GM12874 (cell line): Measurements from ENCODE around the gene STRN3.

Experiments used
- TF ChIP-seq, protein P1 (sequence below): IDR thresholded peaks from 2 replicates; pipeline ENCODE4 v1.5.1; 2011; ENCODE audit warnings: low read depth, mild to moderate bottlenecking, control low read depth, low read length, moderate library complexity; ENCODE audit not compliant: insufficient read depth

Gene STRN3

DNA sequence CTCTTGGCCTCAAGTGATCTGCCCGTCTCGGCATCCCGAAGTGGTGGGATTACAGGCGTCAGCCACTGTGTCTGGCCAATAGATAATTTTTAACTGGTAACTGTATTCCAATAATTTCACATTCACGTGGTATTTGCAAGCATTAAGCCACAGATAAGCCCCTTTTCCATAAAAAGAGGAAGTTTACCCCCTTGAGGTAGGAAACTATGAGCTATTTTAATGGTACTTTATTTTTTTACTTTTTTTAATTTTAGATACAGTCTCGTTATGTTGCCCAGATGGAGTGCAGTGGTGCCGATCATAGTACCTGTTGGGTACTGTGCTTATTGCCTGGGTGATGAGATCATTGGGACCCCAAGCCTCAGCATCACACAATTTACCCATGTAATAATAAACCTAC is 43.6 kb downstream of the STRN3 start:
- TF ChIP-seq, protein P1, sequence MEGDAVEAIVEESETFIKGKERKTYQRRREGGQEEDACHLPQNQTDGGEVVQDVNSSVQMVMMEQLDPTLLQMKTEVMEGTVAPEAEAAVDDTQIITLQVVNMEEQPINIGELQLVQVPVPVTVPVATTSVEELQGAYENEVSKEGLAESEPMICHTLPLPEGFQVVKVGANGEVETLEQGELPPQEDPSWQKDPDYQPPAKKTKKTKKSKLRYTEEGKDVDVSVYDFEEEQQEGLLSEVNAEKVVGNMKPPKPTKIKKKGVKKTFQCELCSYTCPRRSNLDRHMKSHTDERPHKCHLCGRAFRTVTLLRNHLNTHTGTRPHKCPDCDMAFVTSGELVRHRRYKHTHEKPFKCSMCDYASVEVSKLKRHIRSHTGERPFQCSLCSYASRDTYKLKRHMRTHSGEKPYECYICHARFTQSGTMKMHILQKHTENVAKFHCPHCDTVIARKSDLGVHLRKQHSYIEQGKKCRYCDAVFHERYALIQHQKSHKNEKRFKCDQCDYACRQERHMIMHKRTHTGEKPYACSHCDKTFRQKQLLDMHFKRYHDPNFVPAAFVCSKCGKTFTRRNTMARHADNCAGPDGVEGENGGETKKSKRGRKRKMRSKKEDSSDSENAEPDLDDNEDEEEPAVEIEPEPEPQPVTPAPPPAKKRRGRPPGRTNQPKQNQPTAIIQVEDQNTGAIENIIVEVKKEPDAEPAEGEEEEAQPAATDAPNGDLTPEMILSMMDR: no peak

DNA sequence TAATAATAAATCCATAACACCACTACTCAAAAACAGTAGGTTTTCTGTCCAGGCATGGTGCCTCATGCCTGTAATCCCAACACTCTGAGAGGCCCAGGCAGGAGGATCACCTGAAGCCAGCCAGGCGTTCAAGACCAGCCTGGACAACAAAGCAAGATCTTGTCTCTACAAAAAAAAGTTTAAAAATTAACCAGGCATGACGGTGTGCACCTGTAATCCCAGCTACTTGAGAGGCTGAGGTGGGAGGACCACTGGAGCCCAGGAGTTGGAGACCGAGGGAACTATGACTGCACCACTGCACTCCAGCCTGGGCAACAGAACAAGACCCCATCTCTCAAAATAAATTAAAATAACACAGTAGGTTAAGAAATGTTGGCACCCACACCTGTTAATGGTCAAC is 45.2 kb downstream of the STRN3 start:
- TF ChIP-seq, protein P1: no peak

DNA sequence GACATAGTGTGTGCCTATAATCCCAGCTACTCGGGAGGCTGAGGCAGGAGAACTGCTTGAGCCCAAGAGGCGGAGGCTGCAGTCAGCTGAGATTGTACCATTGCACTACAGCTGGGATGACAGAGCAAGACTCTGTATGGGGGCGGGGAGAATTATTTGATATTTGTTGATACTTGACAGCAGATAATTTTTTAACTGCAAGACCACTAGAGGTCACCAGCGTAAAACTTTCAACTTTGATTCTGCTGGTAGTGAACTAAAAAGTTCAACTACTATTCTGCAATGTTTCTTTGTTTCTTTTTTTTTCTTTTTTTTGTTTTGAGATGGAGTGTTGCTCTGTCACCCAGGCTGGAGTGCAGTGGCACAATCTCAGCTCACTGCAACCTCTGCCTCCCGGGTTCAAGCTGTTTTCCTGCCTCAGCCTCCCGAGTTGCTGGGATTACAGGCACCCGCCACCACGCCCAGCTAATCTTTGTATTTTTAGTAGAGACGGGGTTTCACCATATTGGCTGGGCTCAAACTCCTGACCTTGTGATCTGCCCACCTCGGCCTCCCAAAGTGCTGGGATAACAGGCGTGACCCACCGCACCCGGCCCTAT is 46.0 kb downstream of the STRN3 start:
- TF ChIP-seq, protein P1: peak; percentile 44; the same call in 1 of the 2 replicates

DNA sequence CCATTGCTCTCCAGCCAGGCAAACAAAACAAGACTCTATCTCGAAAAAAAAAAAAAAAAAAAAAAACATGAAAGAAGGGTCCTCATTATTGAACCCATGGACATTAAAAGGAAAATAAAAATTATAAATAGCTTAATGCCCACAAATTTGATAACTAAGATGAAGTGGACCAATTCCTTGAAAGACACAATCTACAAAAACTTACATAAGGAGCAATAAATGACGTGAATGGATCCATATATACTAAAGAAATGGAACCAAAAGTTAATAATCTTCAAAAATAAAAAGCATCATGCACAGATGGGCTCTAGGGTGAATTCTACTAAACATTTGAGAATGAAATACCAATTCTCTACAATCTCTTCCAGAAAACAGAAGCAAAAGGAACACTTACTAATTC is 48.4 kb downstream of the STRN3 start:
- TF ChIP-seq, protein P1: no peak

DNA sequence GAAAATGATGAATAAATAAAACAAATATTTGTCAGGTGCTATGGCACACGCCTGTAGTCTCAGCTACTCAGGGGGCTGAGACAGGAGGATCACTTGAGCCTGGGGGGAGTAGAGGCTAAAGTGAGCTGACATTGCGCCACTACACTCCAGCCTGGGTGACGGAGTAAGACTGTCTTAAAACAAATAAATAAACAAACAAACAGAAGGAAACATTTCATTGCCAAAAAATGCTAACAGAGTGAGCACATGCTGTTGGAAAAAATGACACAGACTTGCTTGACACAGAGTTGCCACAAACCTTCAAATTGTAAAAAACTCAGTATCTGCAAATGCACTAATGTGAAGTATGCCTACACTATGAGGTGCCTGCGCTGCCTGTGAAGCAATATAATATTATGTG is 51.6 kb downstream of the STRN3 start:
- TF ChIP-seq, protein P1: no peak

DNA sequence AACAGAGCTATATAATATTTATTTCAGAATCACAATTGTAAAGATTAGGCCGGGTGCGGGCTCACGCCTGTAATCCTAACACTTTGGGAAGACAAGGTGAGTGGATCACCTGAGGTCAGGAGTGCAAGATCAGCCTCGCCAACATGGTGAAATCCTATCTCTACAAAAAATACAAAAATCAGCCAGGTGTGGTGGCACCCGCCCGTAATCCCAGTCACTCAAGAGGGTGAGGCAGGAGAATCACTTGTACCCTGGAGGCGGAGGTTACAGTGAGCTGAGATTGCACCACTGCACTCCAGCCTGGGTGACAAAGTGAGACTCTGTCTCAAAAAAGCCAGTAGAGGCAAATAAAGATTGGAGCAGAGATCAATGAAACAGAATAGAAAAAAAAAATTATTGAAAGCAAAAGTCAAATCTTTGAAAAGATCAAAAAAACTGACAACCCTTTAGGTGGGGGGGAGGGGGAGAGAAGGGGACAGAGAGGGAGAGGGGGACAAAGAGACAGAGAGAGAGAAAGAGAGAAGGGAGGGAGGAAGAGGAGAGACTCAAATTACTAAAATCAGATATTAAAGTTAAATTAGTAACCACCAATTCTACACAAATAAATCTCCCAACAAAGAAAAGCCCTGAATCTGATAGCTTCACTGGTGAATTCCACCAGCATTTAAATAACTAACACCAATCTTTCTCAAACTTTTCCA is 53.1 kb downstream of the STRN3 start:
- TF ChIP-seq, protein P1: no peak

DNA sequence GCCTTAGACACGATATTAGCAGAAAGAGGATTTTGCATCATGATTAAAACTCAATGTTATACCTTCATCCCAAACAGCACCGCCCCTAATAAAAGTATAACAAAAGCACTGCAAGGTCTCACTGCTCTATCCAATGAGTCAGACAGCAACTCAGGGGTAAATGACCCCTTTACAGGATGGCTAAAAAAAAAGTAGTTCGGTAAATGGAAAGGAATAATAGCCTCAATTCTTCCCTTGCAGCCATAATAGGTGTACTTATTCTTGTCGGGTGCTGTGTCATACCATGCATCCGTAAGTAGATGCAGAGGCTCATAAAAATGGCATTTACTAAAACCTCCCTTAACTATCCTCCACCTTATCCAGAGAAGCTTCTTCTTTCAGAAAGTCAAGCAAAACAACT is 54.6 kb downstream of the STRN3 start:
- TF ChIP-seq, protein P1: no peak
